Measurements from ENCODE around the gene AMPD2.

- no peak for TF ChIP-seq POLR2AphosphoS5 (IDR thresholded peaks at IDR 0.05; ENCODE audit: low read depth, low read length)
- TF ChIP-seq POLR2A (IDR thresholded peaks at IDR 0.05; ENCODE audit: low read depth, low read length) = no peak
- no peak for TF ChIP-seq POU2F2 (IDR thresholded peaks at IDR 0.05; ENCODE audit: low read depth, low read length)
- no peak for TF ChIP-seq PAX5 (IDR thresholded peaks at IDR 0.05; ENCODE audit: insufficient read depth, low read length, severe bottlenecking)
- TF ChIP-seq SPI1 (IDR thresholded peaks at IDR 0.05; ENCODE audit: low read depth, low read length) = no peak
- TF ChIP-seq TAF1 (IDR thresholded peaks at IDR 0.05; ENCODE audit: low read depth, low read length) = no peak
Observed at GRCh38 chr1:109637446-109637845, 17.8 kb downstream of the AMPD2 start.
